PFSK-1 (cell line): Measurements from ENCODE around the gene RET.

ENCODE experiments used
- FOXP2 ChIP-seq: optimal IDR thresholded peaks from 2 replicates; pipeline ENCODE3; 2011; ENCODE audit warnings: borderline replicate concordance, control low read depth, inconsistent platforms; ENCODE audit not compliant: insufficient read depth; ENCODE audit errors: extremely low read length, extremely low read depth
- POLR2AphosphoS5 ChIP-seq: IDR thresholded peaks from 2 replicates; pipeline ENCODE4 v1.6.1; 2012; ENCODE audit warnings: low read depth, mild to moderate bottlenecking, control low read depth, low read length, moderate library complexity
- REST ChIP-seq, 2 experiments: IDR thresholded peaks; 2 replicates each; pipeline versions ENCODE4 v1.6.1 to v1.8.0; 2011 to 2012; ENCODE audit warnings: low read depth in 2 of 2, low read length in 2 of 2, control low read depth in 1 of 2, inconsistent platforms in 1 of 2, mild to moderate bottlenecking in 1 of 2, moderate library complexity in 1 of 2; ENCODE audit not compliant: insufficient read depth in 1 of 2
- SIN3A ChIP-seq: IDR thresholded peaks from 2 replicates; pipeline ENCODE4 v1.6.1; 2012; ENCODE audit warnings: mild to moderate bottlenecking, low read length, moderate library complexity, borderline replicate concordance; ENCODE audit not compliant: insufficient read depth
- TAF1 ChIP-seq: IDR thresholded peaks from 2 replicates; pipeline ENCODE4 v1.6.1; 2012; ENCODE audit warnings: low read length, control low read depth, borderline replicate concordance; ENCODE audit not compliant: insufficient read depth

The RET gene

GRCh38 chr10:43065761-43066160, 11.1 kb upstream of the RET start:
- no peak for TF ChIP-seq SIN3A

GRCh38 chr10:43066481-43066880, 10.4 kb upstream of the RET start:
- TF ChIP-seq SIN3A (no peak), TAF1 (no peak), POLR2AphosphoS5 (no peak), FOXP2 (no peak)

- no peak for TF ChIP-seq TAF1
- TF ChIP-seq REST (IDR thresholded peaks at IDR 0.05; ENCODE audit: insufficient read depth in 1 of 2, low read depth in 2 of 2, low read length in 2 of 2) = no peak
- no peak for TF ChIP-seq FOXP2
- no peak for TF ChIP-seq SIN3A
- no peak for TF ChIP-seq POLR2AphosphoS5
These were observed 9.3 kb upstream of the RET start for GRCh38 chr10:43067391-43068135.

GRCh38 chr10:43068136-43068395, 8.8 kb upstream of the RET start:
- no peak for TF ChIP-seq REST (IDR thresholded peaks at IDR 0.05; ENCODE audit: insufficient read depth in 1 of 2, low read depth in 2 of 2, low read length in 2 of 2)
- TF ChIP-seq POLR2AphosphoS5 = no peak
- TF ChIP-seq SIN3A = no peak
- no peak for TF ChIP-seq TAF1
- TF ChIP-seq FOXP2 = no peak

- TF ChIP-seq FOXP2 (no peak), TAF1 (no peak), SIN3A (no peak), POLR2AphosphoS5 (no peak), REST (IDR thresholded peaks at IDR 0.05; ENCODE audit: insufficient read depth in 1 of 2, low read depth in 2 of 2, low read length in 2 of 2) (no peak)
These were observed 8.2 kb upstream of the RET start for GRCh38 chr10:43068471-43069210.

GRCh38 chr10:43069211-43069515, 7.7 kb upstream of the RET start:
- no peak for TF ChIP-seq SIN3A
- TF ChIP-seq FOXP2 = no peak
- no peak for TF ChIP-seq TAF1
